GM23338 (cell line): Measurements from ENCODE around the gene C4orf36. TPM values are rescaled to one million over a fixed set of nuclear protein-coding genes. Genes with fewer than 3 reads are reported as not detected.

Source experiments
- ATAC-seq: fragments of 200-7000 bp; cut with Tn5 transposase; 3 replicates; pipeline ENCODE4 v1.9.1; 2020
- DNase-seq: peaks from one replicate; pipeline ENCODE4 v3.0.0-alpha.2; 2015; ENCODE audit warnings: low spot score
- H2AFZ ChIP-seq: fragments of 200-600 bp; sonication (generic); 2 replicates; pipeline ENCODE4 v1.8.0; 2016; ENCODE audit warnings: antibody characterized with exemption, mild to moderate bottlenecking, moderate library complexity
- H3F3A ChIP-seq: fragments of 200-600 bp; sonication (generic); replicated peaks from 2 replicates; pipeline ENCODE4 v1.8.0; 2017; ENCODE audit warnings: antibody characterized with exemption, mixed run types, low read depth
- H3K27ac ChIP-seq: fragments of 200-600 bp; sonication (generic); 2 replicates; pipeline ENCODE4 v1.6.1; 2016; ENCODE audit warnings: low read depth
- H3K27me3 ChIP-seq: fragments of 200-600 bp; sonication (generic); 2 replicates; pipeline ENCODE4 v1.8.0; 2016; ENCODE audit warnings: mild to moderate bottlenecking, mixed run types, moderate library complexity; ENCODE audit not compliant: insufficient read depth
- H3K36me3 ChIP-seq: fragments of 200-600 bp; sonication (generic); 2 replicates; pipeline ENCODE4 v1.8.0; 2016; ENCODE audit warnings: mild to moderate bottlenecking; ENCODE audit not compliant: insufficient read depth
- H3K4me1 ChIP-seq: fragments of 200-600 bp; sonication (generic); 2 replicates; pipeline ENCODE4 v1.8.0; 2016; ENCODE audit warnings: mild to moderate bottlenecking, moderate library complexity; ENCODE audit not compliant: insufficient read depth
- H3K4me2 ChIP-seq: fragments of 200-600 bp; sonication (generic); 2 replicates; pipeline ENCODE4 v1.7.1; 2017; ENCODE audit warnings: mixed run types
- H3K4me3 ChIP-seq: fragments of 200-600 bp; sonication (generic); 2 replicates; pipeline ENCODE4 v1.6.1; 2016; ENCODE audit warnings: mixed run types
- H3K79me2 ChIP-seq: fragments of 200-600 bp; sonication (generic); replicated peaks from 2 replicates; pipeline ENCODE4 v1.8.0; 2017; ENCODE audit warnings: mild to moderate bottlenecking; ENCODE audit not compliant: insufficient read depth
- H3K9me2 ChIP-seq: fragments of 200-600 bp; sonication (generic); 2 replicates; pipeline ENCODE4 v1.8.0; 2017; ENCODE audit not compliant: insufficient read depth
- H4K20me1 ChIP-seq: fragments of 200-600 bp; sonication (generic); replicated peaks from 2 replicates; pipeline ENCODE4 v1.8.0; 2017; ENCODE audit warnings: mild to moderate bottlenecking; ENCODE audit not compliant: insufficient read depth
- H3K27ac Mint-ChIP-seq: 2 replicates; pipeline ENCODE4 v1.8.0; 2020; ENCODE audit warnings: inconsistent platforms, mild to moderate bottlenecking, moderate library complexity, mixed read lengths
- H3K27me3 Mint-ChIP-seq: 3 replicates; pipeline ENCODE4 v1.8.0; 2022; ENCODE audit warnings: low read depth, mild to moderate bottlenecking, moderate library complexity, mixed read lengths, inconsistent platforms; ENCODE audit not compliant: insufficient read depth, poor library complexity
- H3K36me3 Mint-ChIP-seq: 3 replicates; pipeline ENCODE4 v1.8.0; 2021; ENCODE audit warnings: low read depth, mild to moderate bottlenecking, inconsistent platforms, moderate library complexity, mixed read lengths
- H3K4me1 Mint-ChIP-seq: 3 replicates; pipeline ENCODE4 v1.8.0; 2020; ENCODE audit warnings: mild to moderate bottlenecking, inconsistent platforms, mixed read lengths
- H3K4me3 Mint-ChIP-seq: 3 replicates; pipeline ENCODE4 v1.8.0; 2021; ENCODE audit warnings: moderate library complexity, mild to moderate bottlenecking, inconsistent platforms, mixed read lengths
- H3K9me3 Mint-ChIP-seq: 3 replicates; pipeline ENCODE4 v1.8.0; 2020; ENCODE audit warnings: moderate library complexity, mild to moderate bottlenecking, inconsistent platforms, mixed read lengths
- EZH2phosphoT487 ChIP-seq: fragments of 200-600 bp; sonication (generic); IDR thresholded peaks from one replicate; pipeline ENCODE4 v1.8.1; 2018; ENCODE audit warnings: antibody characterized with exemption; ENCODE audit not compliant: unreplicated experiment
- JUNB ChIP-seq: IDR thresholded peaks from one replicate; pipeline ENCODE4 v1.6.1; 2016; ENCODE audit warnings: antibody characterized with exemption; ENCODE audit not compliant: unreplicated experiment
- NANOG ChIP-seq: IDR thresholded peaks from 2 replicates; pipeline ENCODE4 v1.6.1; 2016; ENCODE audit warnings: antibody characterized with exemption, borderline replicate concordance
- polyA plus RNA-seq: library from polyadenylated mRNA; unstranded; fragments of >200 nt; fragmentation: Nextera tagmentation; extraction: Ambion mirVana; gene quantifications from 2 replicates; pipeline ENCODE4 v1.2.1, GENCODE V29; 2016
- total RNA-seq: library from RNA; depleted of rRNA; stranded (reverse); fragments of >200 nt; shearing (Covaris generic); gene quantifications from 2 replicates; pipeline ENCODE4 v1.2.3, GENCODE V29; 2014
- TF ChIP-seq, protein P1 (sequence below): fragments of 250-450 bp; sonication (Bioruptor Pico); IDR thresholded peaks from 2 replicates; pipeline ENCODE4 v1.5.0; 2020; ENCODE audit warnings: mild to moderate bottlenecking, moderate library complexity
- TF ChIP-seq, protein P2 (sequence below): IDR thresholded peaks from 2 replicates; pipeline ENCODE4 v1.6.1; 2016; ENCODE audit warnings: antibody characterized with exemption
- TF ChIP-seq, protein P3 (sequence below), 2 experiments: fragments of 200-600 bp in 1 of 2; sonication (generic) in 1 of 2; conservative IDR thresholded peaks; 2 replicates each; pipeline versions ENCODE4 v1.5.1 to v1.6.1; 2016 to 2017; ENCODE audit warnings: antibody characterized with exemption in 2 of 2, low read depth in 2 of 2, mild to moderate bottlenecking in 2 of 2, moderate library complexity in 1 of 2

Gene C4orf36
- total and polyA plus RNA-seq, 2 experiments from 2014 or later, result 1.1 to 1.6 TPM

DNA sequence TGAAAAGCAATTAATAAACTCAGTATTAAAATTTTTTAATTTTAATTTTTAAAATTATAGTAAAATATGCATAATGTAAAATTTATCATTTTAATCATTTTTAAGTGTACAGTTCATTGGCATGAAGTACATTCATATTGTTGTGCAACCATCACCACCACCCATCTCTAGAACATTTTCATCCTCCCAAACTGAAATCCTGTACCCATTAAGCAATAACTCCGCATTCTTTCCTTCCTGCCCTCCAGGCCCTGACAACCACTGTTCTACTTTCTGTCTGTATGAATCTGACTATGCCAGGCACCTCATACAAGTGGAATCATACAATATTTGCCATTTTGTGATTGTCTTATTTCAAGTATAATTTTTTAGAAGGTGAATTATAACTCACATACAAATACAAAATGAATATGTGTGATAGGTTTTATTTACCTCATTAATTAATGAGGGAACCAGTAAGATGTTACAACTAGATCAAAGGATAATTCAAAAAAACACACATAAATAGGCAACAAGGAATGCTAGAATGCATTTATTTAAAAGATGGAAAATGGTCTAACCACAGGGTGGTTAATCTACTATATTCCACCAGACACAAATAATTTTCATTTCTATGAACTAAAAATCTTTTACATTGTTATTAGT lies 29.5 kb upstream of the C4orf36 start (continued):
- no peak for TF ChIP-seq EZH2phosphoT487
- TF ChIP-seq, protein P1, sequence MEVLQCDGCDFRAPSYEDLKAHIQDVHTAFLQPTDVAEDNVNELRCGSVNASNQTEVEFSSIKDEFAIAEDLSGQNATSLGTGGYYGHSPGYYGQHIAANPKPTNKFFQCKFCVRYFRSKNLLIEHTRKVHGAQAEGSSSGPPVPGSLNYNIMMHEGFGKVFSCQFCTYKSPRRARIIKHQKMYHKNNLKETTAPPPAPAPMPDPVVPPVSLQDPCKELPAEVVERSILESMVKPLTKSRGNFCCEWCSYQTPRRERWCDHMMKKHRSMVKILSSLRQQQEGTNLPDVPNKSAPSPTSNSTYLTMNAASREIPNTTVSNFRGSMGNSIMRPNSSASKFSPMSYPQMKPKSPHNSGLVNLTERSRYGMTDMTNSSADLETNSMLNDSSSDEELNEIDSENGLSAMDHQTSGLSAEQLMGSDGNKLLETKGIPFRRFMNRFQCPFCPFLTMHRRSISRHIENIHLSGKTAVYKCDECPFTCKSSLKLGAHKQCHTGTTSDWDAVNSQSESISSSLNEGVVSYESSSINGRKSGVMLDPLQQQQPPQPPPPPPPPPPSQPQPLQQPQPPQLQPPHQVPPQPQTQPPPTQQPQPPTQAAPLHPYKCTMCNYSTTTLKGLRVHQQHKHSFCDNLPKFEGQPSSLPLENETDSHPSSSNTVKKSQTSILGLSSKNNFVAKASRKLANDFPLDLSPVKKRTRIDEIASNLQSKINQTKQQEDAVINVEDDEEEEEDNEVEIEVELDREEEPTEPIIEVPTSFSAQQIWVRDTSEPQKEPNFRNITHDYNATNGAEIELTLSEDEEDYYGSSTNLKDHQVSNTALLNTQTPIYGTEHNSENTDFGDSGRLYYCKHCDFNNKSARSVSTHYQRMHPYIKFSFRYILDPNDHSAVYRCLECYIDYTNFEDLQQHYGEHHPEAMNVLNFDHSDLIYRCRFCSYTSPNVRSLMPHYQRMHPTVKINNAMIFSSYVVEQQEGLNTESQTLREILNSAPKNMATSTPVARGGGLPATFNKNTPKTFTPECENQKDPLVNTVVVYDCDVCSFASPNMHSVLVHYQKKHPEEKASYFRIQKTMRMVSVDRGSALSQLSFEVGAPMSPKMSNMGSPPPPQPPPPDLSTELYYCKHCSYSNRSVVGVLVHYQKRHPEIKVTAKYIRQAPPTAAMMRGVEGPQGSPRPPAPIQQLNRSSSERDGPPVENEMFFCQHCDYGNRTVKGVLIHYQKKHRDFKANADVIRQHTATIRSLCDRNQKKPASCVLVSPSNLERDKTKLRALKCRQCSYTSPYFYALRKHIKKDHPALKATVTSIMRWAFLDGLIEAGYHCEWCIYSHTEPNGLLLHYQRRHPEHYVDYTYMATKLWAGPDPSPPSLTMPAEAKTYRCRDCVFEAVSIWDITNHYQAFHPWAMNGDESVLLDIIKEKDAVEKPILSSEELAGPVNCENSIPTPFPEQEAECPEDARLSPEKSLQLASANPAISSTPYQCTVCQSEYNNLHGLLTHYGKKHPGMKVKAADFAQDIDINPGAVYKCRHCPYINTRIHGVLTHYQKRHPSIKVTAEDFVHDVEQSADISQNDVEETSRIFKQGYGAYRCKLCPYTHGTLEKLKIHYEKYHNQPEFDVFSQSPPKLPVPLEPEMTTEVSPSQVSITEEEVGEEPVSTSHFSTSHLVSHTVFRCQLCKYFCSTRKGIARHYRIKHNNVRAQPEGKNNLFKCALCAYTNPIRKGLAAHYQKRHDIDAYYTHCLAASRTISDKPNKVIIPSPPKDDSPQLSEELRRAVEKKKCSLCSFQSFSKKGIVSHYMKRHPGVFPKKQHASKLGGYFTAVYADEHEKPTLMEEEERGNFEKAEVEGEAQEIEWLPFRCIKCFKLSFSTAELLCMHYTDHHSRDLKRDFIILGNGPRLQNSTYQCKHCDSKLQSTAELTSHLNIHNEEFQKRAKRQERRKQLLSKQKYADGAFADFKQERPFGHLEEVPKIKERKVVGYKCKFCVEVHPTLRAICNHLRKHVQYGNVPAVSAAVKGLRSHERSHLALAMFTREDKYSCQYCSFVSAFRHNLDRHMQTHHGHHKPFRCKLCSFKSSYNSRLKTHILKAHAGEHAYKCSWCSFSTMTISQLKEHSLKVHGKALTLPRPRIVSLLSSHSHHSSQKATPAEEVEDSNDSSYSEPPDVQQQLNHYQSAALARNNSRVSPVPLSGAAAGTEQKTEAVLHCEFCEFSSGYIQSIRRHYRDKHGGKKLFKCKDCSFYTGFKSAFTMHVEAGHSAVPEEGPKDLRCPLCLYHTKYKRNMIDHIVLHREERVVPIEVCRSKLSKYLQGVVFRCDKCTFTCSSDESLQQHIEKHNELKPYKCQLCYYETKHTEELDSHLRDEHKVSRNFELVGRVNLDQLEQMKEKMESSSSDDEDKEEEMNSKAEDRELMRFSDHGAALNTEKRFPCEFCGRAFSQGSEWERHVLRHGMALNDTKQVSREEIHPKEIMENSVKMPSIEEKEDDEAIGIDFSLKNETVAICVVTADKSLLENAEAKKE (CRISPR knock-in tag), result no peak
- no peak for TF ChIP-seq NANOG
- TF ChIP-seq, protein P2, sequence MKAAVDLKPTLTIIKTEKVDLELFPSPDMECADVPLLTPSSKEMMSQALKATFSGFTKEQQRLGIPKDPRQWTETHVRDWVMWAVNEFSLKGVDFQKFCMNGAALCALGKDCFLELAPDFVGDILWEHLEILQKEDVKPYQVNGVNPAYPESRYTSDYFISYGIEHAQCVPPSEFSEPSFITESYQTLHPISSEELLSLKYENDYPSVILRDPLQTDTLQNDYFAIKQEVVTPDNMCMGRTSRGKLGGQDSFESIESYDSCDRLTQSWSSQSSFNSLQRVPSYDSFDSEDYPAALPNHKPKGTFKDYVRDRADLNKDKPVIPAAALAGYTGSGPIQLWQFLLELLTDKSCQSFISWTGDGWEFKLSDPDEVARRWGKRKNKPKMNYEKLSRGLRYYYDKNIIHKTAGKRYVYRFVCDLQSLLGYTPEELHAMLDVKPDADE, result no peak

DNA sequence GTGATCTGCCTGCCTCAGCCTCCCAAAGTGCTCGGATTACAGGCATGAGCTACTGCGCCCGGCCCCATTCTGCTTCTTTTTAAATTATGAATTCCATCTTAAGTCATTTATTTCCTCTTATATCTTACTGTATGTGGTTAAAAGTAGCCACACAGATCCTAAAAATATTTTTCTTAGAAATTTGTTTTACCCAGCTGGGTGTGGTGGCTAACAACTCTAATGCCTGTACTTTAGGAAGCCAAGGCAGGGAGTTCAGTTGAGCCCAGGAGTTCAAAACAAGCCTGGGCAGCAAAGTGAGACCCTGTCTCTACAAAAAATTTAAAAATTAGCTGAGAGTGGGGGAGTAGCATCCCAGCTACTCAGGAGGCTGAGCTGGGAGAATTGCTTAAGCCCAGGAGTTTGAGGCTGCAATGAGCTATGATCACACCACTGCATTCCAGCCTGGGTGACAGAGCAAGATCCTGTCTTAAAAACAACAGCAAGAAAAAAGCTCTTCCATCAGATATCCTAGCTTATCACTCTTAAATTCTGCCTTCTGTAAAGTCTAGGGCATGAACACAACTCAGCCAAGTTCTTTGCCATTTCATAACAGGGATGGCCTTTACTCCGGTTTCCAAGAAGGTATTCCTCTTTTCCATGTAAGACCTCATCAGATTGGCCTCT lies 27.5 kb upstream of the C4orf36 start:
- Mint-ChIP-seq H3K27me3 (peaks cover 3% of the 10 kb centered on the region), H3K27ac (no peak overlapping the region), H3K36me3 (no peaks in the 10 kb centered on the region), H3K4me1 (0 out of 3 replicates have a peak, but pooled peaks cover 2% of the 10 kb centered on the region), H3K4me3 (no peak overlapping the region), H3K9me3 (no peaks in the 10 kb centered on the region)
- H3K36me3 ChIP-seq, result no peaks in the 10 kb centered on the region
- H3K27me3 ChIP-seq, result no peaks in the 10 kb centered on the region
- no peaks in the 10 kb centered on the region for H3F3A ChIP-seq
- no peak for ATAC-seq
- DNase-seq, result no peak
- H3K27ac ChIP-seq, result no peak overlapping the region
- no peaks in the 10 kb centered on the region for H3K4me1 ChIP-seq
- H3K79me2 ChIP-seq, result no peaks in the 10 kb centered on the region
- 0 out of 2 replicates have a peak, but pooled peaks cover 4% of the 10 kb centered on the region for H3K9me2 ChIP-seq
- H4K20me1 ChIP-seq, result no peaks in the 10 kb centered on the region
- TF ChIP-seq, protein P3, sequence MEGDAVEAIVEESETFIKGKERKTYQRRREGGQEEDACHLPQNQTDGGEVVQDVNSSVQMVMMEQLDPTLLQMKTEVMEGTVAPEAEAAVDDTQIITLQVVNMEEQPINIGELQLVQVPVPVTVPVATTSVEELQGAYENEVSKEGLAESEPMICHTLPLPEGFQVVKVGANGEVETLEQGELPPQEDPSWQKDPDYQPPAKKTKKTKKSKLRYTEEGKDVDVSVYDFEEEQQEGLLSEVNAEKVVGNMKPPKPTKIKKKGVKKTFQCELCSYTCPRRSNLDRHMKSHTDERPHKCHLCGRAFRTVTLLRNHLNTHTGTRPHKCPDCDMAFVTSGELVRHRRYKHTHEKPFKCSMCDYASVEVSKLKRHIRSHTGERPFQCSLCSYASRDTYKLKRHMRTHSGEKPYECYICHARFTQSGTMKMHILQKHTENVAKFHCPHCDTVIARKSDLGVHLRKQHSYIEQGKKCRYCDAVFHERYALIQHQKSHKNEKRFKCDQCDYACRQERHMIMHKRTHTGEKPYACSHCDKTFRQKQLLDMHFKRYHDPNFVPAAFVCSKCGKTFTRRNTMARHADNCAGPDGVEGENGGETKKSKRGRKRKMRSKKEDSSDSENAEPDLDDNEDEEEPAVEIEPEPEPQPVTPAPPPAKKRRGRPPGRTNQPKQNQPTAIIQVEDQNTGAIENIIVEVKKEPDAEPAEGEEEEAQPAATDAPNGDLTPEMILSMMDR (conservative IDR thresholded peaks at IDR 0.05; ENCODE audit: low read depth in 2 of 2), result no peak
- TF ChIP-seq JUNB, result no peak
- no peak overlapping the region for H3K4me2 ChIP-seq
- H3K4me3 ChIP-seq, result no peak overlapping the region
- no peak overlapping the region for H2AFZ ChIP-seq
